ENCODE measurements around the gene C10orf67. TPM values are rescaled to one million over a fixed set of nuclear protein-coding genes. Genes with fewer than 3 reads are reported as not detected.

The C10orf67 gene
- total RNA-seq, 1 donor from 2014 or later: not detected

DNA sequence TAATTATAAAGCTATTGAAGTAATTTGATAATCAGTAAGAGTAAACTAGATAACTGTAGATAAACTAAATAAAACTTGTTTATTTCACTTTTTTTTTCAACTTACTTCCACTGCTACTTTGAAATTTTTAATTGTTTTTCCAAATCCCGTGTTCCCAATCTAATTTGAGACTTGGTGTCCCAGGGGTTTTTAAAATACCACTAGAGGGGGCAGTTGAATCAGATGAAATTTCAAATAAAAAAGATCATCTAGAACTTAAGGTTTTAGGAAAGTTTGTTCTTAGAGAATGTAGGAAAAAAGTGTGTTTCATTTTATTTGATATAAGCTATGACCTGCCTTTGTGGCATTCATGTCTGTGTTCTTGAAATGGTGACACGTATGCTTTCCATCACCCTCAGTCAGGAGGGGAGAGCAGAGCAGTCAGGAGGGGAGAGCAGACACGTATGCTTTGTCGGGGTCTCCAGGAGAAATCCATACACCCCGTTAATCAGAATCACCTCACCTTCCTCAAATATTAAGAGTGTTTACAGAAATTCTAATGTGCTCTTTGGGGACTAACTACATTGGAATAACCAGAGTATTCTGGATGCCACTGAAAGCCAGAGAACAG lies 49.9 kb downstream of the C10orf67 start:
- H3K4me3 Mint-ChIP-seq: no peak overlapping the region
- DNase-seq: no peak
- no peaks in the 10 kb centered on the region for H3K36me3 Mint-ChIP-seq (ENCODE audit: low read depth)
- H3K4me1 Mint-ChIP-seq: no peaks in the 10 kb centered on the region
- H3K9me3 Mint-ChIP-seq: no peaks in the 10 kb centered on the region
- peaks cover 22% of the 10 kb centered on the region for H3K27me3 Mint-ChIP-seq
- CTCF ChIA-PET: interaction anchor here (1.9 kb wide), 1 partner anchor 28 kb away, joined by 5 read pairs; no protein-coding TSS in a partner anchor
- TF ChIP-seq, protein P1, sequence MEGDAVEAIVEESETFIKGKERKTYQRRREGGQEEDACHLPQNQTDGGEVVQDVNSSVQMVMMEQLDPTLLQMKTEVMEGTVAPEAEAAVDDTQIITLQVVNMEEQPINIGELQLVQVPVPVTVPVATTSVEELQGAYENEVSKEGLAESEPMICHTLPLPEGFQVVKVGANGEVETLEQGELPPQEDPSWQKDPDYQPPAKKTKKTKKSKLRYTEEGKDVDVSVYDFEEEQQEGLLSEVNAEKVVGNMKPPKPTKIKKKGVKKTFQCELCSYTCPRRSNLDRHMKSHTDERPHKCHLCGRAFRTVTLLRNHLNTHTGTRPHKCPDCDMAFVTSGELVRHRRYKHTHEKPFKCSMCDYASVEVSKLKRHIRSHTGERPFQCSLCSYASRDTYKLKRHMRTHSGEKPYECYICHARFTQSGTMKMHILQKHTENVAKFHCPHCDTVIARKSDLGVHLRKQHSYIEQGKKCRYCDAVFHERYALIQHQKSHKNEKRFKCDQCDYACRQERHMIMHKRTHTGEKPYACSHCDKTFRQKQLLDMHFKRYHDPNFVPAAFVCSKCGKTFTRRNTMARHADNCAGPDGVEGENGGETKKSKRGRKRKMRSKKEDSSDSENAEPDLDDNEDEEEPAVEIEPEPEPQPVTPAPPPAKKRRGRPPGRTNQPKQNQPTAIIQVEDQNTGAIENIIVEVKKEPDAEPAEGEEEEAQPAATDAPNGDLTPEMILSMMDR (IDR thresholded peaks at IDR 0.05): no peak
- intact Hi-C loops (cut with micrococcal nuclease): loop anchor here (5.0 to 10.0 kb wide), 2 partner anchors 903 to 1260 kb away; no protein-coding TSS in a partner anchor
- POLR2A ChIA-PET: no interaction called here
- no peak for ATAC-seq (ENCODE audit: low read depth)
- H3K27ac Mint-ChIP-seq: no peak overlapping the region

DNA sequence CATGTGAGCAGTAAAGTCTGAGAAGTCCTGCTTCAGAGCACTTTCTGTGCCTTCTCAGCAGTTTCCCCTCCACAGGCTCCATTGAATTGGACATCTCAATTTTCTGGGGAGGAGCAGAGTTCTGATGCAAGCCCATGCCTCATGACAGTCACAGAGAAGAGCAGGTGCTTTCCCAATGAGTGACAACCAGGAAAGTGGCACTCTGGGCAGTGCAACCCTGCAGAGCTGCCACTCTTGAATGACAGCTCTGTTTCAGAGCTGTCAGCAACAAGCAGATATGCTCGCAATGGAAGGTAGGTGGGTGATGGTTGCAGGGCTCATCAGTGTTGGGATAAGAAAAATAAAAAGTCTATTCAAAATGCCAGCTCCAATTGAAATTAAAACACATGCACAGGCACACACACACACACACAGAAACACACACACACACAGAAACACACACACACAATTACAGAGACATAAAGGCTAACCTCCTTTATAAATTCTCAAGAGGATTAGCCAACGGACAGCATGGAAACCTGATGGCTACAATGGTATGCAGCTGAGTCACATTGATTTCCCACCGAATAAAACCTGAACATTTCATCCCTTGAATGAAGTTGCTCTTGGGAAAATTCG lies 50.5 kb downstream of the C10orf67 start:
- intact Hi-C loops (cut with micrococcal nuclease): loop anchor here (1.0 to 10.0 kb wide), 4 partner anchors 136 to 1301 kb away; no protein-coding TSS in a partner anchor

DNA sequence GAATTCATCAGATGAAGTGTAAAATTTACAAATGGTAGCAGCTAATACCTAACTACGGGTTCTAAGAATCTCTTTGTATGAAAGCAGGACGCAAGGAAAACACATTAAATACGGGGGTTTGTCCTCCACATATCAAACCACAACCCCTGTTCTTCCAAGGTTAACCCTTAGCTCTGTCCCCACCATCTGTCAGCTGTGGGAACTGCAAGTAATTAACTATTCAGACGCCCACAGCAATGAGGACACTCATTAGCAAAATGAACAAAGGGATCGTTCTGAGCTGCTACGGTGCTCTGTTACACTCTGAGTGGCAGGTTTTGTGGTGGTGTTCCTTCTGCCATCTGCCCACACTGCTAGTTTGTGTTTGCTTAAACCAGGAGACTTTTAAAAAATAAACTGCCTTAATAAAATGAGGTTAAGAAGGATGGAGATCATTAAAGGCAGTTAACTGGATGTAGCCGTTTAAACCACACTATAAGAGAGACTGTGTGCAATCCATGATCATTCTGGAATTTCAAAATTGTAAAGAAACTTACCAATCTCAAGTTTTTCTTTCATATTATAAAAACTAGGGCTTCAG lies 51.4 kb downstream of the C10orf67 start:
- Mint-ChIP-seq H3K4me1 (no peaks in the 10 kb centered on the region), H3K27me3 (peaks cover 23% of the 10 kb centered on the region), H3K36me3 (ENCODE audit: low read depth) (no peaks in the 10 kb centered on the region), H3K9me3 (peaks cover under 1% of the 10 kb centered on the region), H3K4me3 (no peak overlapping the region), H3K27ac (no peak overlapping the region)
- ChIA-PET CTCF (interaction anchor here (0.6 to 1.9 kb wide), 4 partner anchors 27 to 1299 kb away, joined by 3 to 5 read pairs (median 3); no protein-coding TSS in a partner anchor), POLR2A (no interaction called here)
- DNase-seq: no peak
- intact Hi-C loops (cut with micrococcal nuclease): loop anchor here (1.0 to 10.0 kb wide), 4 partner anchors 135 to 1300 kb away; no protein-coding TSS in a partner anchor
- TF ChIP-seq, protein P1 (IDR thresholded peaks at IDR 0.05): no peak
- peak; percentile 47 for ATAC-seq (ENCODE audit: low read depth)

More for the DNA sequence above, 50.5 kb downstream of the C10orf67 start:
- TF ChIP-seq, protein P1 (IDR thresholded peaks at IDR 0.05): no peak
- POLR2A ChIA-PET: no interaction called here
- no peaks in the 10 kb centered on the region for H3K4me1 Mint-ChIP-seq
- ATAC-seq (ENCODE audit: low read depth) (no peak), DNase-seq (no peak)
- H3K27ac Mint-ChIP-seq: no peak overlapping the region
- no peaks in the 10 kb centered on the region for H3K36me3 Mint-ChIP-seq (ENCODE audit: low read depth)
- H3K27me3 Mint-ChIP-seq: peaks cover 26% of the 10 kb centered on the region
- no peak overlapping the region for H3K4me3 Mint-ChIP-seq
- CTCF ChIA-PET: interaction anchor here (1.2 to 1.9 kb wide), 2 partner anchors 28 to 1300 kb away, joined by 3 to 5 read pairs; no protein-coding TSS in a partner anchor
- H3K9me3 Mint-ChIP-seq: no peaks in the 10 kb centered on the region

DNA sequence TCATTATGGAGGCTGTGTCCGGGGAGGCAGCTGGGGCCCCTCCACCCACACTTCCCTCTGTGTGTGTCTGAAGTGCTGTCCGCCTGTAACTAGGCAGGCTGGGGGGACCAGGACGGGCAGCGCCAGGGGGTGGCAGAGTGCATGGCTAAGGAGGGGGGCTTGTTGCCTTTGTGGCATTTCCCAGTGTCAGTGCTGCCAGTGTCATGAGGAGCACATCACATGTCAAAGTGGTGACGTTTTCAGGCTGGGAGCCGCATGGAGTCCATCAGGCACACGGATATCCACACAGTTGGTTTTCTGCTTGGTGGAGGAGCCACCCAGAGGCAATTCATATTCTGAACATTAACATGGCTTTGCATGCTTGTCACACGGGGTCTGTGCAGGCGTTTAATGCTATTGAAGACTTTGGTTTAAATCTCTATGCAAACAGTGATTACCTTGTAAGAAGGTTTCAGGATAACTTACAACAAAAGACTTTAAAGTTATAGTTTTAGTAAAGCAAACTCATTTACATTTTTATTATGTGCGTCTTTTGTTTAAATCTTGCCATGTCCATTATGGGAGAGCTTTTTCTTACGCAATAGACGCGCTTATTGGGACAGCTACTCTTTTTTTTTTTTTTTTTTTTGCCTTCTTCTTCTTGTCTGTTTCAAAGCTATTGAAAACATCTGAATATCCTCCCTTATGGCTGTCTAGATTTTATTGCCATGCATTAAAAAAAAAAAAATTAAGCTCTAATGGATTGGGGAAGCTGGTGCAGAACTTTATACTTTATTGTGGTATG lies 52.9 kb downstream of the C10orf67 start:
- no peak for DNase-seq
- Mint-ChIP-seq H3K27me3 (peaks cover 25% of the 10 kb centered on the region), H3K4me1 (no peaks in the 10 kb centered on the region), H3K9me3 (peaks cover 11% of the 10 kb centered on the region), H3K4me3 (no peak overlapping the region), H3K27ac (no peak overlapping the region), H3K36me3 (ENCODE audit: low read depth) (no peaks in the 10 kb centered on the region)
- ChIA-PET CTCF (interaction anchor here (0.8 to 1.0 kb wide), 2 partner anchors 11 to 133 kb away, joined by 3 to 4 read pairs; no protein-coding TSS in a partner anchor), POLR2A (no interaction called here)
- no peak for ATAC-seq (ENCODE audit: low read depth)
- TF ChIP-seq, protein P1 (IDR thresholded peaks at IDR 0.05): no peak
- intact Hi-C loops (cut with micrococcal nuclease): loop anchor here (5.0 to 10.0 kb wide), 2 partner anchors 906 to 1263 kb away; no protein-coding TSS in a partner anchor
